Activated T-helper 2 cell treated with anti-CD3 and anti-CD28 coated beads, Interferon-gamma antibody, Interleukin-2, Interleukin-4, amounts not matched to agents 10 μg/mL and 5 μg/mL and 100 μg/mL, durations not matched to agents 14 hours and 24 hours and 36 hours (primary cell): ENCODE results near the gene TNFRSF1B. TPM values are rescaled to one million over a fixed set of nuclear protein-coding genes. Genes with fewer than 3 reads are reported as not detected.

Experiments used
- DNase-seq: peaks from one replicate; pipeline ENCODE4 v3.0.0; 2021; ENCODE audit warnings: low spot score
- H3K27ac Mint-ChIP-seq: one replicate; pipeline ENCODE4 v1.8.0; 2021; ENCODE audit warnings: mixed read lengths
- H3K27me3 Mint-ChIP-seq: one replicate; pipeline ENCODE4 v1.8.0; 2021; ENCODE audit warnings: low read depth, mixed read lengths
- H3K36me3 Mint-ChIP-seq: one replicate; pipeline ENCODE4 v1.8.0; 2021; ENCODE audit warnings: low read depth, mixed read lengths
- H3K4me1 Mint-ChIP-seq: one replicate; pipeline ENCODE4 v1.8.0; 2021; ENCODE audit warnings: low read depth, mixed read lengths
- H3K4me3 Mint-ChIP-seq: one replicate; pipeline ENCODE4 v1.8.0; 2021; ENCODE audit warnings: low read depth, mild to moderate bottlenecking, moderate library complexity, mixed read lengths
- H3K9me3 Mint-ChIP-seq: one replicate; pipeline ENCODE4 v1.8.0; 2021; ENCODE audit warnings: mixed read lengths
- intact Hi-C: fragments of 100-400 bp; cut with micrococcal nuclease; formaldehyde crosslinking; loops from one replicate; pipeline ENCODE4 v1.15.1; 2023
- total RNA-seq: library from RNA; stranded (reverse); gene quantifications from 2 replicates; pipeline ENCODE4 v1.2.3, GENCODE V29; 2022

The TNFRSF1B gene
- total RNA-seq, 1 donor from 2014 or later, result 150 TPM

DNA sequence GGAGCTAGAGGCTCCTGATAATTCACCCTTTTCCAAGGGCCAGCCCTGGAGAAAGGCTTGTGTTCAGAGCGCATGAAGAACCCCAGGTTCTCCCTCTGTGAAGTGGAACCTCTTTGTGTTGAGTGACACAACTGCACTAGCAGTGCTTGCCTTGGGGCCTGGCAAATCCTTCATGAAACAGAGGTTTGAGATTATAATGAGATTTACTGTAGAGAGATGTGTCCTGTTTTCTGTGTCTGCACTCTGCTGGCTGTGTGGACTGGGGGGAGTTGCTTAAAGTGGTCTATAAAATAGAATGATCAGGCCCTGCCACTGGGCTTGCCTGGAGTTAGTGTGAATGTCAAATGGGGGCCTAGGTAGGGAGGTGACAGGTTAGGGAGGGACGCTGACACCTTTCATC, 11.5 kb upstream of the TNFRSF1B start:
- peak overlapping the region; percentile 23 for H3K27ac Mint-ChIP-seq
- no peak for DNase-seq
- no peak overlapping the region for H3K4me3 Mint-ChIP-seq
- H3K4me1 Mint-ChIP-seq, result peaks cover 72% of the 10 kb centered on the region
- no peaks in the 10 kb centered on the region for H3K9me3 Mint-ChIP-seq
- intact Hi-C loops, result loop anchor here (5.0 kb wide), 1 partner anchor 88 kb away; no protein-coding TSS in a partner anchor
- H3K36me3 Mint-ChIP-seq, result peaks cover 5% of the 10 kb centered on the region
- no peaks in the 10 kb centered on the region for H3K27me3 Mint-ChIP-seq

DNA sequence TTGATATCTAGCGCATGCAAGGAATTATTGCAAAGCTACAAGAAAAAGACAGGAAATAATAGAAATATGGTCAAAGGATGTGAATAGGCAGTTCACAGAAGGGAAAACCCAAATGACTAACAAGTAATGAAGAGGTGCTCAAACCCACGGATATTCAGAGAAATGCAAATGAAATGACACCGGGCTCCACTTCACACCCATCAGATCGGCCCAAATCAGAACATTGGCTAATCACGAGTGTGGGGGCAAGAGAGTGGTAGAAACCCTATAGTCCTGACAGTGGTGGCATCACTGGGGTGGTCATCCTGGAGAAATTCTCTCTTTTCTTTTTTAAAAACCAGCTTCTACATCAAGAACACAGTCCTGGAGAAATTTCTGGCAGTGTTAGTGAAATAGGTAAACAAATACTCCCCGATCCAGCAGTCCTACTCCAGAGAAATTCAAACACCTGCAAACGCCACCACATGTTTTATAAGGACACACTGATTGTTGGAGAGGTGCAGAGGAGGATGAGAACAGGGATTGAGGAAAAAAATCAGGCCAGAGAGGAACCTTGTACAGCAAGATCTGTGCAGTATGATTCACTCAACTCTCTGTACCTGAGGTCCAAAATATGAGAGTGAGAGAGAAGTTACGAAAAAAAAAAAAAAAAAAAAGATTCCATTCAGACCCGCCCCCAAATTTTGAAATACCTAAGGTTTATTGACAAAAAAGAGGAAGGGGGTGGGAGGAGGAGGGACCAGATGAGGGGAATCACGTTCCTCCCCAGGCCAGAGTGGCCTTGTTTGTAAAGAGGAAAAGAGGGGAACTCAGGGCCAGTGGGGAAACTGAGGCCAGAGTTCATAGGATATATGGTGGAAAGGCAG, 9.2 kb upstream of the TNFRSF1B start:
- no peaks in the 10 kb centered on the region for H3K9me3 Mint-ChIP-seq
- DNase-seq, result no peak
- H3K4me3 Mint-ChIP-seq, result peak overlapping the region; percentile 74
- peak overlapping the region; percentile 99 for H3K27ac Mint-ChIP-seq
- H3K36me3 Mint-ChIP-seq, result peaks cover 3% of the 10 kb centered on the region
- peaks cover 75% of the 10 kb centered on the region for H3K4me1 Mint-ChIP-seq
- intact Hi-C loops, result loop anchor here (2.0 to 5.0 kb wide), 2 partner anchors 47 to 90 kb away; no protein-coding TSS in a partner anchor
- H3K27me3 Mint-ChIP-seq, result no peaks in the 10 kb centered on the region

DNA sequence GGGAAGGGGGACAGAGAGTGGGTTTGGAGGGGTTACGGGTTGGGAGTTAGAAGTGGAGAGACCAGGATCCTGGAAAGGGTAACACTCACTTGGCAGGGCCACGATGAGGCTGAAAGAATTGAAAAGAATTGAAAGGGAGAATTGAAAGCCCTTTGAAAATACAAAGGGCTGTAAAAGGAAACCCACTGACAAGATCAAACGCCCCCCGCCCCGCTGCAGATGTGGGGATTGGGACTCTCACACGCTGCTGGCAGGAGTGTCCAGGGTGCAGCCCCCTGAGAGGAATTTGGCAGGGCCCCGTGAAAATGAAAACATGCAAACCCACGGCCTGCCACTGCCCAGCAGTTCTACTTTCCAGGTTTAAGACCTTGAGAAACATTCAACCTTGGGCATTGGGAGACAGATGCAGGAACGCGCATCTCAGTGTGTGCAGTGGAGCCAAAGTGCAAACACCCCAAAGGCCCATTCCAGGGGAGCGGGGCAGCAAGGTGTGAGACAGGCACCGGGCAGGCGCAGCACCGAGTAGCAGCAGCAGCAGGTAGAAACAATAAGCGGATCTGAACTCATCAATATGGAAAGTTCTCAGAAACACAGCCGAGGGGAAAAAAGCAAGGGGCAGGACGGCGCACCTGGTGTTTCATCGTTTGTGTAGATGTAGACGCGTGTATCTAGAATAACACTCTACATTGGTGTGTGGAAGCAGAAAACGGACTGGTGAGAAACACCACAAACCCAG, 8.3 kb upstream of the TNFRSF1B start:
- intact Hi-C loops, result loop anchor here (5.0 kb wide), 1 partner anchor 91 kb away; no protein-coding TSS in a partner anchor
- Mint-ChIP-seq H3K4me3 (peak overlapping the region; percentile 74), H3K27ac (peak overlapping the region; percentile 99), H3K4me1 (peaks cover 77% of the 10 kb centered on the region), H3K27me3 (no peaks in the 10 kb centered on the region), H3K36me3 (peaks cover 3% of the 10 kb centered on the region), H3K9me3 (no peaks in the 10 kb centered on the region)
- DNase-seq, result no peak

DNA sequence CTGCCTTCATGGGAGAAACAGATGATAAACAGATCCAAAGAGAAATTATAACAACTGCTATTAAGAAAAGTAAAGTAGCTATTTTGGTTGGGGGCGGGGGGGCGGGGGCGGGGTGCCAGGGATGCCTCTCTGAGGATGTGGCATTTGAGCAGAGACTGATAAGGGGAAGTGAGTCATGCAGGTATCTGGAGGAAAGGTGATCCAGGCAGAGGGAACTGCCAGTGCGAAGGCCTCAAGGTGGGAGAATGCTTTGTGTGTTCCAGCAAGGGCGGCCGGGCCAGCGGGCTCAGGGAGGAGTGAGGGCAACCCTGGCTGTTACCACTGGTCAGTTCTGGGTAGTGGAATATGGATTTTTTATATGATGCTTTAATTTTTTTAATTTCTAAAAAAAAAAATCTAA, 7.0 kb upstream of the TNFRSF1B start:
- peaks cover 84% of the 10 kb centered on the region for H3K4me1 Mint-ChIP-seq
- H3K36me3 Mint-ChIP-seq, result peaks cover 3% of the 10 kb centered on the region
- H3K27ac Mint-ChIP-seq, result peak overlapping the region; percentile 96
- intact Hi-C loops, result loop anchor here (5.0 kb wide), 2 partner anchors 93 to 113 kb away; no protein-coding TSS in a partner anchor
- H3K27me3 Mint-ChIP-seq, result no peaks in the 10 kb centered on the region
- no peak for DNase-seq
- H3K9me3 Mint-ChIP-seq, result no peaks in the 10 kb centered on the region
- H3K4me3 Mint-ChIP-seq, result peak overlapping the region; percentile 52

DNA sequence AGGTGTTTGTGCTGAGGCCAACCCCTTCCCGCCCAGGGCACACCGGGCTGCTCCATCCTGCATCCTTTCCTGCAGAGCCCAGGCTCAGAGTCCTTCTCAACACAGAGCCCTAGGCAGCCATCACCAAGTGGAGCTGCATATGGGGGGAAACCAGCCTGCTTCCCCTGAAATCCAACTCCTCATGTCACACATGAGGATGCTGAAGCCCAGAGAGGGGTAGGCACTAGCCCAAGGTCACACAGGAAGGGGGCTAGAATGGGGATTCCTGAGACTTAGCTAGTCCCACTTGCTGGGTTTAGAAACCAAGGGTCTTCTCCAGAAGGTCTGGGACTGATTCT, 5.5 kb upstream of the TNFRSF1B start:
- H3K27ac Mint-ChIP-seq, result peak overlapping the region; percentile 96
- peaks cover 71% of the 10 kb centered on the region for H3K4me1 Mint-ChIP-seq
- DNase-seq, result no peak
- intact Hi-C loops, result loop anchor here (5.0 kb wide), 1 partner anchor 114 kb away; no protein-coding TSS in a partner anchor
- H3K4me3 Mint-ChIP-seq, result peak overlapping the region; percentile 56
- no peaks in the 10 kb centered on the region for H3K27me3 Mint-ChIP-seq
- no peaks in the 10 kb centered on the region for H3K9me3 Mint-ChIP-seq
- H3K36me3 Mint-ChIP-seq, result peaks cover 3% of the 10 kb centered on the region

DNA sequence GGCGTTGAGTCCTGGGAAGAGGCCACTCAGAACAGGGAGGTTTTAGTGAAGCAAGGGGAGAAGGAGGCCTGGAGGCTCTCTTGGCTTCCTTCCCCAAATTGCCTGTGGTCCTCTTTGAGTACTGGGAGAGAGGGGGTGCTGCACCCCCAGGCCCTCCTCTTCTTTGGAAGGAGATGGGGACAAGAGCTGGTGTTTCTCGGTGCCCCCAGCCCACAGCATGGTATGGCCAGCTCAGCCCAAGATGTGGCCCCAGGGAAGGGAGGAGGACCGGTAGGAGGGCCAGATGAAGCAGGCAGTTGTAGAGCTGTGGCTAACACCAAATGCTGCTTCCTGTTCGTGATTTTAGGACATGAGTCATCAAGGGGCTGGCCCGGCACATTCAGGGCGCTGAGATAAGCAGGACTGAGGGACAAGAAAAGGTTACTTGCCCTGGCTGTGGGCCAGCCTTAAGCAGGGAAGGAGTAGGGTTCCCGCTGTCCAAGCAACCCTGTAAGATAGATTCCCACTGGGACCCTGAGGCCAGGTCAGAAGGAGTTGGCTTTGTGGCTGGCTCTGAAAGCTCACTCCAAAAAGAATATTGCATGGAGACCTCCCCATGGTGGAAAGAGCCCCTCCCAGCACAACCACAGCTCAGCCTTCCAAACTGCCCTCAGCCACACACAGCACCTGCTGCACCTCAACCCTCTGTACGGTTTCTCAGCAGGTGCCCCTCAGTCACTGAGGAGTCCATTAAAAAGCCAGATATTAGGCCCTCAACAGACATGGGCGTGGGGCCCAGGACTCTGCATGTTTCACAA, 4.9 kb upstream of the TNFRSF1B start:
- Mint-ChIP-seq H3K4me1 (peaks cover 68% of the 10 kb centered on the region), H3K27ac (peak overlapping the region; percentile 96), H3K27me3 (no peaks in the 10 kb centered on the region), H3K4me3 (peak overlapping the region; percentile 56), H3K36me3 (peaks cover 3% of the 10 kb centered on the region), H3K9me3 (no peaks in the 10 kb centered on the region)
- intact Hi-C loops, result loop anchor here (2.0 to 5.0 kb wide), 2 partner anchors 17 to 115 kb away; no protein-coding TSS in a partner anchor
- DNase-seq, result peak; percentile 79

DNA sequence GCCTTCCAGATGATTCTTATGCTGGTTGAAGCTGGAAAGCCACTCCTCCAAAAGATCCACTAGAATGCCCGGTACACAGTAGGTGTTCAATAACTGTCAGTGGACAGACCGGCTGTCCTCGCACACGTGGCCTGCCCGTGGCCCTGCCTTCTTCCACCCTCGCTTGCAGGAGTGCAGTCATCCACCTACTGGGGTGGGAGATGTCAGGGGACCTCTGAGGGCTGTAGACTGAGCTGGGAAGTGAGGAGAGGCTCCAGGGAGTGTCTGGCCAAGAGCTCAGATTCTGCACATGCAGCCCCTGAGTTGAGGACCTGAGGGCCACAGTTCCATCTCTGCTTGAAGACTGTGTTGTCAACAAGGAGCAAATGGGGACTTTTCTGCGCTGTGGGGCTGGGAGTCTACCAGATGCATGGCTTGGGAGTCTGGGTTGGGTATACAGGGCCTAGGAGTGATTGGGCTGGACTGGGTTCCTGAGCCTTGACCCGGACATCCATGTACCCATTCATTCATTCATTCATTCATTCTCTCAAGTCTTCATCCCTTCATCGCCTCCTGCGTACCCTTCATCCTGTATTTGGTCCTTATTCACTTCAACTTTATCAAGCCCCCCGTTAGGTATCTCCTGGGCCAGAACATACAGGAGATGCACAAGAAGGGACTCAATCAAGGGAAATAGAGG, 4.2 kb upstream of the TNFRSF1B start:
- Mint-ChIP-seq H3K4me1 (peaks cover 62% of the 10 kb centered on the region), H3K36me3 (peaks cover 5% of the 10 kb centered on the region), H3K4me3 (peak overlapping the region; percentile 38), H3K27ac (peak overlapping the region; percentile 96), H3K9me3 (no peaks in the 10 kb centered on the region), H3K27me3 (no peaks in the 10 kb centered on the region)
- intact Hi-C loops, result loop anchor here (2.0 to 5.0 kb wide), 2 partner anchors 16 to 115 kb away; no protein-coding TSS in a partner anchor
- DNase-seq, result no peak

DNA sequence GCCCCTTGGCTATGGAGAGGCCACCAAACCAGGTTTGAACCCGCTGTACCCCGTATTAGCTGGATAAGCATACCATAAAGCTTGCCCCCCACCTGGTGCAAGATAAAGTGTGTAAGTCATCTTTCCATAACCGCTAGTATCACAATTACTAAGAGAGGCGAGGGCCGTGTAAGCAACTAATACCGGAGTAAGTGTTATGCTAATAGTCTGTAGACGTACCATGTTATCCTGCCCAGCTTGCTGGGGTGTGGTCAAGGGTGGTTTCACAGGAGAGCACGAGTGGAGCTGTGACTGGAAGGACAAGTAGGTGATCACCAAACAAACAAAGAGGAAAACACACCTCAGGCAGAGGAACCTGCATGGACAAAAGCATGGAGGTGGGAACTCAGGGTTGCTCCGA, 3.6 kb upstream of the TNFRSF1B start:
- Mint-ChIP-seq H3K27me3 (no peaks in the 10 kb centered on the region), H3K27ac (peak overlapping the region; percentile 96), H3K36me3 (peaks cover 11% of the 10 kb centered on the region), H3K4me1 (peaks cover 60% of the 10 kb centered on the region), H3K4me3 (no peak overlapping the region), H3K9me3 (no peaks in the 10 kb centered on the region)
- DNase-seq, result no peak
- intact Hi-C loops, result loop anchor here (2.0 to 5.0 kb wide), 2 partner anchors 16 to 116 kb away; no protein-coding TSS in a partner anchor

DNA sequence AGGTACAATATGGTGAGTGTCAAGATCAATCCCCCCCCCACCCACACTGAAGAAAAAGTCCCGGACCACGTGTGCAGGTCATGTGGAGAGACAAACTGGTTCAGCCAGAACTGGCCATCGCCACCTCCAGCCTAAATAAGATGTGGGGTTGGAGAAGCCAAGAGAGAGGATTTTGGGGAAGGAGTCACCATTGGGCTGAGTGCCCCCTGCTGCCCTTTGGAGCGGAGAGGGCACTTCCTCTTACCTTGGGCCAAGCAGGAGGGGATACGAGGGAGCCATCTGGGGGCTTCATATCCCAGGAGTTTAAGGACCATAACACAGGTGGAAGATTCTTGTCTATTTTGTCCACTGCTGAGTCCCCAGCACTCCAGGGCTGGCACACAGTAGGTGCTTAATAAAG, 2.6 kb upstream of the TNFRSF1B start:
- intact Hi-C loops, result loop anchor here (5.0 kb wide), 1 partner anchor 117 kb away; no protein-coding TSS in a partner anchor
- no peaks in the 10 kb centered on the region for H3K9me3 Mint-ChIP-seq
- DNase-seq, result no peak
- H3K4me1 Mint-ChIP-seq, result peaks cover 60% of the 10 kb centered on the region
- H3K27ac Mint-ChIP-seq, result no peak overlapping the region
- H3K27me3 Mint-ChIP-seq, result no peaks in the 10 kb centered on the region
- H3K4me3 Mint-ChIP-seq, result no peak overlapping the region
- H3K36me3 Mint-ChIP-seq, result peaks cover 20% of the 10 kb centered on the region

DNA sequence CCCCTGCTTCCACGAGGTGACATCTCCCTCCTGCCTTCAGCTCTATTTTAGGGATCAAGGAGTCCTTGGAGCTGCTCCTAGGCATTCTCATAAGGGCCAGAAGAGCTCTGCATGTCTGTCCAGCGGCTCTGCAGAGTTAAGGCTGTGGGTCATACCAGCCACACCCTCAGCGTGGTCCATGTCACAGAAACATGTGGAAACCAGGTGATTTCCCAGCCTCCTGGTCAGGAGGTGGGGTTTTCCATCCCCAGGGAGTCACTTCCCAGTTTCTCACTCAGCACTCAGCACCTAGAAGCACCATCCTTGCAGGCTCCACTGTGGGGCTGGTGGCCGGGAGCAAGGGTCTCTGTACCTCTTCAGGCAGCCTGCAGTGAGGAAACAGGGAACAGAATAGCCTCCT, 1.4 kb upstream of the TNFRSF1B start:
- no peaks in the 10 kb centered on the region for H3K27me3 Mint-ChIP-seq
- H3K4me3 Mint-ChIP-seq, result no peak overlapping the region
- H3K4me1 Mint-ChIP-seq, result peaks cover 68% of the 10 kb centered on the region
- intact Hi-C loops, result no loop called here
- H3K9me3 Mint-ChIP-seq, result no peaks in the 10 kb centered on the region
- no peak overlapping the region for H3K27ac Mint-ChIP-seq
- DNase-seq, result no peak
- peaks cover 28% of the 10 kb centered on the region for H3K36me3 Mint-ChIP-seq

DNA sequence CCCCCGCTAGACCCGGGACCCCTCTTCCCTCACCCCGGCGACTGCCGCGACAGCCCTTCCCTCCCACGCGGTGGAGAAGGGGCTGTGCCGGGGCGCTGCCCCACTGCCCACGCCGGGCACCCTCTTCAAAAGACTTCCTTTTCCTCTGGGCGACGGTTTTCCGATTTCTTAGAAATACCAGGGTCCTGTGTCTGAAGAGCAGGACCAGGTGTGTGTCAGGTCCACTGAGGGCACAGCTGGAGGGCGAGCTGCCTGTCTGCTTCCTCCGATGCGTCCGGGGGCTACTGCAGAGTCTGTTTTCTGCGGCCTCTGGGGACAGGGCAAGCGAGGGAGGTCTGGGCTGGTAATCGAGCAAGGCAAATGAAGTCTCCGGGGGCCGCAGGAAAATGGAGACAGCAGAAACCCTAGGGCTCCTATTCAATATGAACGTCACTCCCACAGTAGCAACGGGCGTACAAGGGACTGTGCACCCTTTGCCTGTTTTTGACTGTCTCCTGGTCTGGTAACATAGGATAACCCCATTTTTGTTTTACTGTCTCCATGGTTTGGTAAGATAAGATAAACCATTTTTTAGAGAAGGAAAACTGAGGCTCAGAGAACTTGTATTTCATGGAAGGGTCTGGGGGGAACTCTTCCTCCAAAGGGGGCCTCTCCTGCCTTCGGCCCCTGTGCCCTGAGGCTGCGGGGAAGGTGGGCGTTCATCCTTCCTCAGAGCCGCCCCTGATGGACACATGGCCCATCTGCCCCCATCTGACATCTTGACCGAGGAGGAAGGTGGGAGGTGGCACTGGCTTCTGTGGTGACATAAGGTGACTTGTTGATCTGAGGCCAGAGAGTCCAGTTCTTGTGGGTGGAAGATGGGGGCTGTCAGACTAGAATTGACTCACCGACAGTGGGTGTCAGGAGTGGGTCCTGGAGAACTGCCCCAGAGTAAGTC, 970 bp downstream of the TNFRSF1B start:
- Mint-ChIP-seq H3K27me3 (no peaks in the 10 kb centered on the region), H3K27ac (peak overlapping the region; percentile 97), H3K4me3 (peak overlapping the region; percentile 100), H3K4me1 (peaks cover 63% of the 10 kb centered on the region), H3K36me3 (peaks cover 43% of the 10 kb centered on the region), H3K9me3 (peaks cover 4% of the 10 kb centered on the region)
- DNase-seq, result no peak
- intact Hi-C loops, result loop anchor here (1.0 kb wide), 1 partner anchor 12 kb away; no protein-coding TSS in a partner anchor
